T47D (cell line): ENCODE data around the gene TAAR9.
A peak's percentile ranks its signal among the peaks of the same experiment; 100 is the strongest.

Source experiments
- DNase-seq, 2 experiments: peaks; one replicate each; pipeline versions ENCODE4 v3.0.0 to v3.0.0-alpha.2; 2011 to 2012; ENCODE audit warnings: low read depth in 1 of 2, low spot score in 1 of 2
- JUND ChIP-seq: IDR thresholded peaks from 2 replicates; pipeline ENCODE4 v1.6.1; 2012; ENCODE audit warnings: low read depth
- in situ Hi-C: cut with HindIII; loops from 2 replicates; pipeline ENCODE4 v1.10.0; 2016; ENCODE audit warnings: low sequenced_read_pairs, low pct_unique_long_range_greater_than_20kb

Gene TAAR9, protein sequence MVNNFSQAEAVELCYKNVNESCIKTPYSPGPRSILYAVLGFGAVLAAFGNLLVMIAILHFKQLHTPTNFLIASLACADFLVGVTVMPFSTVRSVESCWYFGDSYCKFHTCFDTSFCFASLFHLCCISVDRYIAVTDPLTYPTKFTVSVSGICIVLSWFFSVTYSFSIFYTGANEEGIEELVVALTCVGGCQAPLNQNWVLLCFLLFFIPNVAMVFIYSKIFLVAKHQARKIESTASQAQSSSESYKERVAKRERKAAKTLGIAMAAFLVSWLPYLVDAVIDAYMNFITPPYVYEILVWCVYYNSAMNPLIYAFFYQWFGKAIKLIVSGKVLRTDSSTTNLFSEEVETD

DNA sequence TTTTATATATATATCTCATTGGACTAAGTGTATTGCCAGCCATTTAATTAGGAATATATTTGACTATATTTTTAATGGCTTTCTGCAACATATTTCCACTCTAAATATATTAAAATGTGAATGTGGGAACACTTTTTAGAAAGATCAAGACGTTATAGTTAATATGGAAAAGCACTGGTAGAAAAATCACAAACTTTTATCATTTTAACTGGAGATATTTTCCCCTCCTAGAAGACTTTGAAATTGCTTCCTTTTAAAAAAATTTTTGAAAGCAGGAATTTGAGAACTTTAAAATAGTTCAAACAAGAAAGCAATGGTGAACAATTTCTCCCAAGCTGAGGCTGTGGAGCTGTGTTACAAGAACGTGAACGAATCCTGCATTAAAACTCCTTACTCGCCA is at the start of gene TAAR9:
TAAR9 (plus strand) TSS at position 301 of the 400 bp plus-strand sequence; CDS start at position 314, 13 bp downstream.
- DNase-seq, result no peak
- no peak for TF ChIP-seq JUND
- in situ Hi-C loops, result no loop called here

DNA sequence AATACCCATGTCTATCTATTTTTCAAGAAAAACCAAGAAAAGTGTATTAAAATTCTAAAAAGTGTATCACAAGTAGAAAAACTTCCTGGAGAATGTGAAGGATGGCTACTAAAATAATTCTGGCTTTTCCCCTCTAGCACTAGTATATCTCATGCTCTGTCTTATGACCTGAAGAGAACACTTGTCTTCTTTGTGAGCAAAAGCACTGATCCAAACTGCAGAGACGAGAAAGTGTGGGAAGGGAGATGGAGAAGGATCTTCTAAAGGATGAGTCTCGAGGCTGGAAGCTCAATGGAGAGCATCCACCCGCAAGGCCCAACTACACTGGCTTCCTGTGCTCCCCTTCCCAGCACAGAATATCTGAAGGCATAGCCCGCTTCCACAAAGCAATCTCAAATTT is 48.7 kb upstream of the TAAR9 start:
- DNase-seq, result no peak
- in situ Hi-C loops, result no loop called here
- no peak for TF ChIP-seq JUND

DNA sequence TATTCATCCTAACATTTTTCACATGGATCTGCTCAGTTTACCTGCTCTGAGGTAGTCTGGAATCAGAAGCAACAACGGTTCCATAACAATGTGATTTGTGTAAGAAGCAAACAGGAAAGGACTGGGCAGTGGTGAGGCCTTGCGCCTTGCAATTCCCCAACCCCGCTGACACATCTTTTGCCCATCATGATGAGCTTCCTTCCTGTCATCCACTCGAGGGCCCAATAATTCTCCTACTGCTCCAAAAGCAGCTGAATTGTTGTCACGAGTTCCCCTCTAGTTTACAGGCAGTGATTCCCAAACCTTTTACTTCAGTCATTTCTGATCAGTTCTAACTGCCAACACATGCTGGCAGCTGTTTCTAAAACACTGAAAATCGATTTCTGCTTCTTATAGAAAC is 48.1 kb upstream of the TAAR9 start:
- in situ Hi-C loops, result no loop called here
- no peak for TF ChIP-seq JUND
- no peak for DNase-seq

DNA sequence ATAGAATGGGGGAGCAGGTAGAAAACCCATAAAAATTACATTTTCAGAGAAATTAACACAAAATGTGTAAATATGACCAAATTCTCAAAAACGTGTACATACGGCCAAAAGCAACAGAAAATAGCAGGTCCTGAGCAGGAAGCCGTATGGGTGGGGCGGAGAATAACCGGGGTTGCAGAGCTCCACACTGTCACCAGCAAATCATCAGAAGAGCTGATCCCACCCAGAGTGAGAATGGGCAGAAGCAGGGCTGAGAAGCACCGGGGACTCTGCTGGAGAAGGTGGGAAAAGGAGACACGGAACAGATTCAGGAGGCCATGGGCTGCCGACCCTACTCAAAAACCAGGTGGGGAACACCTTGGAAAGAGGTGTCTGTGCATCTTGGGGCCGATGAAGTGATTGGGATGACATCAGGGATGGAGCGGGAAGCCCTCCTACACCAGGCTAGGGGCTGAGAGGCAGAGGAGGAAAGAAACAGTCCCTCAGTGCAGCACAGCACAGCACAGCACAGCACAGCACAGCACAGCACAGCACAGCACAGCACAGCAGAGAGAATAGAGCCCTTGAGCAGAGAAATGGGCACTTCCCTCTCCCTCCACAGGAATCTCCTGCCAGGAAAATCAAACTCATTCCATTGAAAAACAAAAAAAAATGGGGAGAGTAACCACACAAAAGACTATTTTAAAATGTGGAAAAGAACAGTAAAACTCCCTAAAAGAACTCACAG is 47.4 kb upstream of the TAAR9 start:
- DNase-seq, result no peak
- no peak for TF ChIP-seq JUND
- in situ Hi-C loops, result no loop called here

DNA sequence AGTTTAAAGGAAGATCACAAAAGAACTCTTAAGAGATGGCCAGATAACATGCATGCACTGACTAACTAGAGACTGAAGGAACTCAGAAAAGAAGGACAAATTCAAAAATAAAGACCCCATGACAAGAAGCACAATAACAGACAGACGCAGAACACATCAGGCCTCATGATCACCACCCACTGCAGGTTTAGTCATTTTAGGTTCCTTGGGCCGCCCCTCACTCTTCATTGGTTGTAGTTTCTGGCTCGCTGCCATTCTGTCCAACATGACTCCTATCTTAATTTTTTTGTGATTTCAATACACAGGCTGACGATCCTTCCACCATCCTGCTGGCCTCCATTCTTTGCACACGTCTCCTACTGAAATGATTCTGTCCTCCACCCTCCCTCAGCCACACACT is 46.8 kb upstream of the TAAR9 start:
- in situ Hi-C loops, result no loop called here

DNA sequence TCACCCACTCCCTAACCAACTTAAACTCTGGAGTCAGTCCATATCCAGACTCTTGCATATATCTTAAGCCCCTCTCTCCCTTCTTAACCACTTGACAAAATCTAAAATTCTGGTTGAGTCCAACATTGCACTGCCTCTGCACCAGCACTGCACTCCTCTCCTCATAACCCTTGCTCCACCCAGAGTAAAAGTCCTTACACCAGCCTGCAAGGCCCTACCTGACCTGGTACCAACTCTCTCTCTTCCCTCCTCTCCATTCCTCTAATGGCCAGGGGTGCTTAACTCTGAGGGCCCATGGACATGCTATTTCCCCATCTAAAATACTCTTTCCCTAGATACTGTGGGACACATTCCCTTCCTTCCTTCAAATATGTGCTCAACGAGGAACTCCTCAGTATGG is 46.2 kb upstream of the TAAR9 start:
- in situ Hi-C loops, result no loop called here
- TF ChIP-seq JUND, result no peak
- DNase-seq, result no peak

More for the DNA sequence above, 46.8 kb upstream of the TAAR9 start:
- TF ChIP-seq JUND, result no peak
- no peak for DNase-seq

DNA sequence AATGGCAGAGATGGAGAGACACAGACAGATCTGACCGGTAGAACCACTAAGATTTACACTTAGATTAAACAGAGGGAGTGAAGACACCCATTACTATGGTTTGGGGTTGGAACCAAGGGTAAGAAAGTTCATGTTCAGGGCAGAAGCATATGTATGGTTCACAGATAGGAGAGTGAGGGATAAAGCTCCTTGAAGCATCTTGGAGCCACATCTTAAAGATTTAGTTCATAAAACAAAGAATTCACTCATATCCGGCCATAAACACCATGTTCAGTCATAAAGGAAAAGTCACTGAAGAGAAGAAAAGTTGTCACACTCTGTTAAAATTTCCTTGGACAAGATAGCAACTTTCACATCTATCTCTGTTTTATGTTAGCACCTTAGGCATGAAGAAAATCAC is 43.1 kb upstream of the TAAR9 start:
- in situ Hi-C loops, result no loop called here

DNA sequence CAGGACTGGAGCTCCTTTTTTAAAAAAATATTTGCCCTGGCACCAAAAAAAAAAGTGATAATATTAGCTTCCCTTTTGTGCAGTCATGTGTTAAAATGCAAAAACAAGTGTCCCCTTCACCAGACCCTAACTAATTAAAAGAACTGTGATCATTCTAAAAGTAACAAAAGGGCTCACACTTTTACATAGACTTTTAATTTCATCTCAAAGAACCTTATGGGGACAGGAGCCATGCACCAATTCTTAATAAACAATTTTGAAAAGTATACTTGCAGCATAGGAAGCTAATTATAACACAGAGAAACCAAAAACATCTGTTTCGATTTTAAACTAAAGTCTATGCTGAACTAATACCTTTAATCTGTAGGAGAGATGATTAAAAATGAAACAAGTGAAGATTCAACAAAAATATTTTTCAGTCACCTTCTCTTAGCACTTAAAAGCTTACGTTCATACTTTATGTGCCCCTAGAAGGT is 42.4 kb upstream of the TAAR9 start:
- DNase-seq, result no peak
- no peak for TF ChIP-seq JUND
- in situ Hi-C loops, result no loop called here

More for the DNA sequence above, 43.1 kb upstream of the TAAR9 start:
- no peak for TF ChIP-seq JUND
- peak in 1 of 2 experiments; percentile 28 for DNase-seq

DNA sequence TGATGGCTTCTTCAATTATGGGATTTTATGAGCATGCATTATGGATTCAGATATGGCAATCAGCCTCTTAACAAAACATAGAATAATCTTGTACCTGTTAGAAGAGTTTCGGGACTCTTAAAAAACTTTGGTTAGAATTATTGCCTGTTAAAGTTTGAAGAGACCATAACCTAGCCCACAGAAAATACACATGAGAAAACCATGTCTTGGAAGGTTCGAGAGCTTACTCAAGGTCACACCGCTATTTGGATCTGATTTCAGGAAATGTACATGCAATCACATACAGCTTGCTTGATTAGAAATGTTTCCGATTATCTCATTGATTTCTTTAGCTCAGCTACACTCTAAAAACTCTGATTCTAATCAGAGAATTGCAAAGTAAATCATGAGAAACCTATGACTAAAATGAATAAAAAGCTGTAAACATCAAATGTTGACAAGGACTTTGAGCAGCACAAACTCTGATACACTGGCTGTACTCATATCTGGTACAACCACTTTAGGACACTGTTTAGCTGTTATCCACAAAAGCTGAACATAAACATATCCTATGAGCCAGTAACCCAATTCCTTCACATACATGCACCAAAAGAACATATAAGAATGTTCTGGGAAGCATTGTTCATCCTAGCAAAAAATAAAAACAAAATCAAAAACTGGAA is 41.4 kb upstream of the TAAR9 start:
- in situ Hi-C loops, result no loop called here
- DNase-seq, result no peak
- no peak for TF ChIP-seq JUND

DNA sequence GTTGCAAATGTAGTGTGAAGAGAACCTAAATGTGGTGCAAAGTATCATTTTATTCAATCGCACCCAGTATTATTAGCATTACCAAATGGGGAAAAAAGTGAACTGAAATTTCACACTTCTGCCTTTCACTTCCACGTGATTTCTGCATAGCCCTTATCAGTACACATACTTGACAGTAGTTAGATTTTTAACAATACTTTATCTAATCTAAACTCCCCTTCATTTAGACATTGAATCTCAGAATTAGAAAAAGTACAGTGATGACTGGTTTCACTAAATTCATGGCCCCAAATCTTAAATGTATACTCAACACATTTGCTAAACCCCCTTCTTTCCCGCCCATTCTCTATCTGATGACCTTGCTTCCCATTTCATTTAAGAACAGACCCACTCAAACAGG is 39.4 kb upstream of the TAAR9 start:
- in situ Hi-C loops, result no loop called here
- no peak for DNase-seq
- no peak for TF ChIP-seq JUND

DNA sequence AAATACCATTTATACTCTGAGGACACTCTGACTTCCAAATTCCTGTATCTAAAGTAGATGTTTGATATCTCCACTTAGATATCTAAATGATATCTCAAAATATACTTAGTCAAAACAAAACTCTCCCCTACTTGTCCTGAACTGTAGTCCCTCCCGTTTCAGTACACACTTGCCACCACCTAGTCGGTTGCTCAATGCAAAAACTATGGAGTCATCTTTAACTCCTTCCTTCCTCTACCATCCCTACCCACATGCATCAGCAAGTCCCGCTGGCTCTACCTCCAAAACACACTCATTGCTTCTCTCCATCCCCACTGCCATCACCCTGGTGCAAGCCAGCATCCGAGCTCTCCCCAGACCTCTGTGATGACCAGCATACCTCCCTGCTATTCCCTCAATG is 38.3 kb upstream of the TAAR9 start:
- TF ChIP-seq JUND, result no peak
- in situ Hi-C loops, result no loop called here
- no peak for DNase-seq

DNA sequence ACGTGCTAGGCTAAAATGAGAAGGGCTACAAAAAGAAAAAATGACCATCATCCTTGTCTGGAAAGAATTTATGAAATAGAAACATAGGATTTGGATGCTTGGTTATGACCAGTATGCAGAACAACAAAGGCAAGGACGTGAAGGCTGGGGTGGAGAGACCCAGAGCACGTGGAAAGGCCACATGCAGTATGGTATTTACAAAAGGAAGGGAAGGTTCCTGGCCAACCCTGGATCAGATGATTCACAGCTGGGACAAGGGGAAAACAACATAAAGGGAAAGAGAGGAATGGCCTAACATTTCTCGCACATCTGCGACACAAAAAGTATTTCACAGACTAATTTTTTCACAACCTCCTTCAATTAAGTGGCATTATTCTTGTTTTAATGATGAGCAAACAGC is 33.3 kb upstream of the TAAR9 start:
- TF ChIP-seq JUND, result no peak
- no peak for DNase-seq
- in situ Hi-C loops, result no loop called here

DNA sequence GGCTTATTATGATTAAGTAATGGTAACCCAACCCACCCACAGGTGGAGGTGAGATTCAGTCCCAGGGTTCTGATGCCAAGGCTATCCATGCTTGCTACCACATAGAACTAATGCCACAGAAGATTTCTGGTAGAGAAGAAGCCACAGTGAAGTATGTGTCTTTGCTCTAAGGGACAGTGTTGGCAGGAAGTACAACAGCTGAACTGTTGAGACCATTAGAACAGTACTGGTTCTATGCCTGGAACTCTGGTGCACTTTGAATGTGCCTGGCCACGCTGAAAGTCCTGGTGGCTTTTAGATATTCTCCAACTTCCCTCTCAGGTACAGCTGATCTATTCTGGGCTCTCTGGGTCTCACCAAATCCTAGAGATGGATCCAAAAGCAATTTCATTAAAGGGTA is 32.9 kb upstream of the TAAR9 start:
- in situ Hi-C loops, result no loop called here
- DNase-seq, result no peak
- TF ChIP-seq JUND, result no peak
